K562 (cell line): ENCODE results near the gene OR4K15.

Experiments
- ATF1 ChIP-seq, 2 experiments: fragments of 450-650 bp in 1 of 2; IDR thresholded peaks; 2 replicates each; pipeline ENCODE4 v1.6.1; 2016; ENCODE audit warnings: missing compliant biosample characterization in 1 of 2, missing genetic modification characterization in 1 of 2
- CHD4 ChIP-seq: fragments of 200-600 bp; sonication (generic); IDR thresholded peaks from 3 replicates; pipeline ENCODE4 v1.6.1; 2012; ENCODE audit warnings: low read depth, mild to moderate bottlenecking, mixed read lengths, low read length, inconsistent platforms; ENCODE audit not compliant: insufficient read depth, insufficient replicate concordance, poor library complexity, severe bottlenecking
- EZH2 ChIP-seq: IDR thresholded peaks from 2 replicates; pipeline ENCODE4 v1.6.1; 2012; ENCODE audit warnings: low read depth, mild to moderate bottlenecking, inconsistent platforms, low read length, borderline replicate concordance
- ZBTB43 ChIP-seq: sonication (generic); formaldehyde crosslinking; IDR thresholded peaks from 2 replicates; pipeline ENCODE4 v1.8.0; 2023; ENCODE audit warnings: mild to moderate bottlenecking, missing genetic modification reagents

GRCh38 chr14:19993438-19993837 is 18.0 kb downstream of the OR4K15 start:
- no peak for TF ChIP-seq EZH2
- no peak for TF ChIP-seq CHD4
- TF ChIP-seq ATF1 (CRISPR knock-in tag; IDR thresholded peaks at IDR 0.05) = no peak
- no peak for TF ChIP-seq ATF1 (tag; IDR thresholded peaks at IDR 0.05)
- TF ChIP-seq ZBTB43 (CRISPR knock-in tag) = no peak
